IMR-90 (cell line): ENCODE data around the gene CTBP2. TPM values are rescaled to one million over a fixed set of nuclear protein-coding genes. Genes with fewer than 3 reads are reported as not detected.

Experiments used
- ATAC-seq: fragments of 200-7000 bp; cut with Tn5 transposase; 2 replicates; pipeline ENCODE4 v1.9.1; 2020; ENCODE audit warnings: low read depth, mild to moderate bottlenecking, moderate library complexity
- BruUV-seq: library from RNA; stranded (reverse); fragments of 400-500 nt; replicated peaks from 2 replicates; lab custom pipeline; 2021; lab: Mats Ljungman, UMichigan
- CTCF ChIA-PET: fragments of 300-600 bp; formaldehyde crosslinking; extraction: SDS; loops from one replicate; lab custom pipeline; 2021; ENCODE audit warnings: antibody characterized with exemption; lab: Yijun Ruan, JAX
- POLR2A ChIA-PET: fragments of 300-600 bp; sonication (Branson Sonifier 250); formaldehyde crosslinking; loops from one replicate; lab custom pipeline; 2022; ENCODE audit warnings: antibody characterized with exemption; ENCODE audit not compliant: unreplicated experiment; lab: Charles Lee
- DNase-seq: peaks from one replicate; pipeline ENCODE4 v3.0.0; 2013
- H2AFZ ChIP-seq: replicated peaks from 2 replicates; pipeline ENCODE3; 2013; ENCODE audit warnings: low read length, mild to moderate bottlenecking; ENCODE audit not compliant: poor library complexity
- H2AK5ac ChIP-seq: 2 replicates; pipeline ENCODE4 v1.6.1; 2013; ENCODE audit warnings: low read depth, low read length, inconsistent platforms
- H2AK9ac ChIP-seq: replicated peaks from 2 replicates; pipeline ENCODE3; 2013; ENCODE audit warnings: mild to moderate bottlenecking, low read depth, low read length, moderate library complexity; ENCODE audit not compliant: poor library complexity
- H2BK120ac ChIP-seq: 2 replicates; pipeline ENCODE4 v1.6.1; 2013; ENCODE audit warnings: low read depth, low read length, inconsistent platforms
- H2BK15ac ChIP-seq: 3 replicates; pipeline ENCODE4 v1.6.1; 2013; ENCODE audit warnings: low read depth, low read length, inconsistent platforms
- H2BK20ac ChIP-seq: 2 replicates; pipeline ENCODE4 v1.6.1; 2013; ENCODE audit warnings: low read depth, mild to moderate bottlenecking, inconsistent platforms, low read length, moderate library complexity
- H2BK5ac ChIP-seq: 2 replicates; pipeline ENCODE4 v1.6.1; 2013; ENCODE audit warnings: mild to moderate bottlenecking, low read depth, low read length, inconsistent platforms; ENCODE audit not compliant: poor library complexity, severe bottlenecking
- H3K14ac ChIP-seq: replicated peaks from 2 replicates; pipeline ENCODE4 v1.6.1; 2013; ENCODE audit warnings: low read depth, low read length, inconsistent platforms
- H3K18ac ChIP-seq: 2 replicates; pipeline ENCODE4 v1.6.1; 2013; ENCODE audit warnings: low read depth, low read length, control low read depth
- H3K23ac ChIP-seq: 2 replicates; pipeline ENCODE4 v1.6.1; 2013; ENCODE audit warnings: low read depth, low read length, inconsistent platforms
- H3K27ac ChIP-seq: 2 replicates; pipeline ENCODE4 v1.5.1; 2013; ENCODE audit warnings: mild to moderate bottlenecking, control low read depth, low read length; ENCODE audit not compliant: insufficient read depth
- H3K27me3 ChIP-seq: 2 replicates; pipeline ENCODE4 v1.6.1; 2013; ENCODE audit warnings: low read length; ENCODE audit not compliant: control insufficient read depth, insufficient read depth
- H3K36me3 ChIP-seq: 2 replicates; pipeline ENCODE4 v1.6.1; 2013; ENCODE audit warnings: low read length, mixed read lengths; ENCODE audit not compliant: control insufficient read depth, insufficient read depth
- H3K4ac ChIP-seq: 2 replicates; pipeline ENCODE4 v1.6.1; 2013; ENCODE audit warnings: low read depth, low read length, inconsistent platforms
- H3K4me1 ChIP-seq: 2 replicates; pipeline ENCODE4 v1.6.1; 2013; ENCODE audit warnings: low read length, mixed read lengths; ENCODE audit not compliant: control insufficient read depth, insufficient read depth
- H3K4me2 ChIP-seq: 2 replicates; pipeline ENCODE4 v1.6.1; 2013; ENCODE audit warnings: low read depth, mild to moderate bottlenecking, control low read depth, low read length, moderate library complexity
- H3K4me3 ChIP-seq: 2 replicates; pipeline ENCODE4 v1.5.1; 2013; ENCODE audit warnings: low read depth, mild to moderate bottlenecking, control low read depth, low read length, moderate library complexity; ENCODE audit not compliant: insufficient read depth
- H3K56ac ChIP-seq: 2 replicates; pipeline ENCODE4 v1.6.1; 2013; ENCODE audit warnings: low read length, inconsistent platforms; ENCODE audit not compliant: insufficient read depth; ENCODE audit errors: extremely low read depth
- H3K79me1 ChIP-seq, 2 experiments: 2 replicates each; pipeline ENCODE4 v1.6.1; 2013; ENCODE audit warnings: low read length in 2 of 2, inconsistent platforms in 1 of 2, low read depth in 1 of 2
- H3K9ac ChIP-seq: 2 replicates; pipeline ENCODE4 v1.6.1; 2013; ENCODE audit warnings: low read depth, low read length, control low read depth
- H3K9me1 ChIP-seq: 2 replicates; pipeline ENCODE4 v1.6.1; 2013; ENCODE audit warnings: low read length, inconsistent platforms; ENCODE audit not compliant: insufficient read depth
- H3K9me3 ChIP-seq: 2 replicates; pipeline ENCODE4 v1.6.1; 2013; ENCODE audit warnings: low read length; ENCODE audit not compliant: control insufficient read depth, insufficient read depth
- H4K20me1 ChIP-seq: 2 replicates; pipeline ENCODE4 v1.6.1; 2013; ENCODE audit warnings: low read length, inconsistent platforms; ENCODE audit not compliant: insufficient read depth
- H4K5ac ChIP-seq: 2 replicates; pipeline ENCODE4 v1.6.1; 2013; ENCODE audit warnings: mild to moderate bottlenecking, low read depth, low read length, control low read depth
- H4K8ac ChIP-seq, 2 experiments: 2 replicates each; pipeline ENCODE4 v1.6.1; 2013; ENCODE audit warnings: low read depth in 2 of 2, low read length in 2 of 2, control low read depth in 1 of 2, inconsistent platforms in 1 of 2
- H4K91ac ChIP-seq: 2 replicates; pipeline ENCODE4 v1.6.1; 2013; ENCODE audit warnings: low read depth, low read length, inconsistent platforms; ENCODE audit not compliant: insufficient read depth
- BHLHE40 ChIP-seq: fragments of 150-350 bp; IDR thresholded peaks from 2 replicates; pipeline ENCODE4 v1.6.1; 2016; ENCODE audit warnings: mild to moderate bottlenecking, low read depth, low read length
- MAZ ChIP-seq: IDR thresholded peaks from 2 replicates; pipeline ENCODE4 v1.6.1; 2012; ENCODE audit warnings: low read depth, mild to moderate bottlenecking, low read length, improper control_type of control experiment, moderate library complexity, borderline replicate concordance
- RAD21 ChIP-seq: IDR thresholded peaks from 2 replicates; pipeline ENCODE4 v1.6.1; 2012; ENCODE audit warnings: low read length, improper control_type of control experiment
- WGBS, 2 experiments: methylation state at CpG; one replicate each; pipeline versions ENCODE4 v1.1.5 to v1.1.7; 2013; ENCODE audit warnings: missing lambda C conversion rate in 2 of 2; ENCODE audit not compliant: insufficient read length in 1 of 2; ENCODE audit errors: extremely low coverage in 2 of 2; 5-methylcytosine and 5-hydroxymethylcytosine counted together
- dilution Hi-C: fragments of 300-500 bp; cut with HindIII; formaldehyde crosslinking; loops from one replicate; pipeline ENCODE4 v1.14.3; 2018; ENCODE audit warnings: low sequenced_read_pairs; ENCODE audit not compliant: unreplicated experiment
- in situ Hi-C: fragments of 300-500 bp; cut with MboI; formaldehyde crosslinking; loops from 3 replicates; pipeline ENCODE4 v1.14.3; 2019; ENCODE audit warnings: low sequenced_read_pairs, inconsistent platforms, mixed read lengths
- intact Hi-C: fragments of 100-400 bp; cut with micrococcal nuclease; formaldehyde crosslinking; loops from 2 replicates; pipeline ENCODE4 v1.10.0; 2022
- polyA plus RNA-seq, 3 experiments: library from polyadenylated mRNA; depleted of rRNA; stranded (reverse); fragments of >200 nt; gene quantifications; 2 replicates each; pipeline ENCODE4 v1.2.3, GENCODE V29; 2012; ENCODE audit warnings: low replicate concordance in 1 of 3
- total RNA-seq: library from RNA; depleted of rRNA; stranded (reverse); fragments of >200 nt; gene quantifications from 2 replicates; pipeline ENCODE4 v1.2.3, GENCODE V29; 2012
- TF ChIP-seq, protein P1 (sequence below): fragments of 150-350 bp; IDR thresholded peaks from 2 replicates; pipeline ENCODE4 v1.6.1; 2017; ENCODE audit warnings: mild to moderate bottlenecking, antibody characterized with exemption, low read length, low read depth

CTBP2 gene
- total and polyA plus RNA-seq, 2 of the 4 experiments (the other 2 are of a cell fraction): 81.0 to 86.6 TPM

DNA sequence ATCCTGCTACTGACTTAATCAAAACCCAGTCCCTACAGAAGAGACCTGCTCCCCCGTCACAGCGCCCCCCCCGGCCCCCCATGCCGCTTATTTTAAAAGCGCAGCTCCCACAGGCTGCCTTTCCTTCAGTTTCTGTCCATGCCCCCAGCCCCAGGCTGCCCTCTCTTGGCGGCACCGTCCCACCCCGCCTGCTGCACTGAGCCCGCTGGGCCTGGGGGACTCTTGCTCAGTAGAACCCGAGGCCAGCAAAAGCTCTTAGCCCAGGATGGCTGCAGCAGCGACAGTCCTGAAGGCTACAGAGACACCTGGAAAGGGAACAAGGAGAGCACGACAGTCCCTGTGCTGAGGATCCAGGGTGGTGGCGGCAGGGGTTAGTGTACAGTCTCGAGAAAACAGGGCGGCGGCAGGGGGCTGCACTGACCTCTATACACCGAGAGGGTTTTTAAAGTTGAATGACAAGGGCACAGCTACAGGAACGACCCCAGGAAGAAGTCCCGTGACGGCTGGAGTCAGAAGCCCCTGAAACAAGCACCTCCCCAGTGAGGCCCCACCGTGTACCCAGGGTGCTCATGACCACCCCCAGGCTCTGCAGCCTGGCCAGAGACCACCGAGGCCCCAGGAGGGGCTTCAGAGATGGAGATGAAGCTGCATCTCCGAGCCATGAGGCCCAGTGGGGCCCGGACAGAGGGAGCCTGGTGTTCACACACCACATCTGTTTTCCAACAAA lies 164.1 kb downstream of the CTBP2 start:
- no peaks in the 10 kb centered on the region for H3K9me3 ChIP-seq
- no peak overlapping the region for H2BK5ac ChIP-seq
- H3K23ac ChIP-seq: no peak overlapping the region
- peaks cover 18% of the 10 kb centered on the region for H3K9me1 ChIP-seq
- H3K14ac ChIP-seq: no peak overlapping the region
- ATAC-seq: no peak
- no peak overlapping the region for H3K9ac ChIP-seq
- in situ Hi-C loops (loop anchor here (25.0 kb wide), 1 partner anchor 459 kb away; no protein-coding TSS in a partner anchor), dilution Hi-C loops (no loop called here), intact Hi-C loops (loop anchor here (5.0 to 10.0 kb wide), 2 partner anchors 161 to 719 kb away; partner anchors contain the start of gene EDRF1)
- H4K20me1 ChIP-seq: peaks cover 43% of the 10 kb centered on the region
- H3K56ac ChIP-seq: no peak overlapping the region
- no peak overlapping the region for H3K27ac ChIP-seq
- H2AFZ ChIP-seq: no peak overlapping the region
- 81% methylated on average over 10 of the region's 24 CpGs; no CpG with 5 or more reads in 1 of the 2 experiments for WGBS, 2 experiments
- no peak overlapping the region for H2BK15ac ChIP-seq
- H3K4me1 ChIP-seq: peaks cover 24% of the 10 kb centered on the region
- DNase-seq: no peak
- peaks cover 13 to 64% of the 10 kb centered on the region in 2 experiments; a peak in 3 of 4 replicates for H3K79me1 ChIP-seq
- no peak for TF ChIP-seq BHLHE40
- no peak for TF ChIP-seq MAZ
- TF ChIP-seq, protein P1, sequence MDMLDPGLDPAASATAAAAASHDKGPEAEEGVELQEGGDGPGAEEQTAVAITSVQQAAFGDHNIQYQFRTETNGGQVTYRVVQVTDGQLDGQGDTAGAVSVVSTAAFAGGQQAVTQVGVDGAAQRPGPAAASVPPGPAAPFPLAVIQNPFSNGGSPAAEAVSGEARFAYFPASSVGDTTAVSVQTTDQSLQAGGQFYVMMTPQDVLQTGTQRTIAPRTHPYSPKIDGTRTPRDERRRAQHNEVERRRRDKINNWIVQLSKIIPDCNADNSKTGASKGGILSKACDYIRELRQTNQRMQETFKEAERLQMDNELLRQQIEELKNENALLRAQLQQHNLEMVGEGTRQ: no peak
- no peak for TF ChIP-seq RAD21
- H4K8ac ChIP-seq: no peak overlapping the region
- no peak overlapping the region for H4K91ac ChIP-seq
- H3K4me2 ChIP-seq: no peak overlapping the region
- peaks cover 73% of the 10 kb centered on the region for H3K36me3 ChIP-seq
- no peak overlapping the region for H3K4me3 ChIP-seq
- H4K5ac ChIP-seq: no peak overlapping the region
- no peak overlapping the region for H2AK9ac ChIP-seq
- no peak overlapping the region for H2BK20ac ChIP-seq
- no peak overlapping the region for H3K18ac ChIP-seq
- no peak overlapping the region for H2BK120ac ChIP-seq
- CTCF ChIA-PET: no interaction called here
- BruUV-seq: no TSS peak
- POLR2A ChIA-PET: no interaction called here
- H3K4ac ChIP-seq: no peak overlapping the region
- no peaks in the 10 kb centered on the region for H3K27me3 ChIP-seq
- no peak overlapping the region for H2AK5ac ChIP-seq
